GM18907 (cell line): ENCODE measurements around the gene ACTA2.
"Not testable (repeated sequence)": the region's sequence is repeated elsewhere in the genome, so short reads cannot be mapped to it uniquely, and the experiment has no call there.

ENCODE experiments used
- ATAC-seq: cut with Tn5 transposase; IDR thresholded peaks from one replicate; pipeline ENCODE4 v1.9.1; 2021; ENCODE audit warnings: mild to moderate bottlenecking, moderate library complexity; ENCODE audit not compliant: unreplicated experiment

ACTA2 gene

DNA sequence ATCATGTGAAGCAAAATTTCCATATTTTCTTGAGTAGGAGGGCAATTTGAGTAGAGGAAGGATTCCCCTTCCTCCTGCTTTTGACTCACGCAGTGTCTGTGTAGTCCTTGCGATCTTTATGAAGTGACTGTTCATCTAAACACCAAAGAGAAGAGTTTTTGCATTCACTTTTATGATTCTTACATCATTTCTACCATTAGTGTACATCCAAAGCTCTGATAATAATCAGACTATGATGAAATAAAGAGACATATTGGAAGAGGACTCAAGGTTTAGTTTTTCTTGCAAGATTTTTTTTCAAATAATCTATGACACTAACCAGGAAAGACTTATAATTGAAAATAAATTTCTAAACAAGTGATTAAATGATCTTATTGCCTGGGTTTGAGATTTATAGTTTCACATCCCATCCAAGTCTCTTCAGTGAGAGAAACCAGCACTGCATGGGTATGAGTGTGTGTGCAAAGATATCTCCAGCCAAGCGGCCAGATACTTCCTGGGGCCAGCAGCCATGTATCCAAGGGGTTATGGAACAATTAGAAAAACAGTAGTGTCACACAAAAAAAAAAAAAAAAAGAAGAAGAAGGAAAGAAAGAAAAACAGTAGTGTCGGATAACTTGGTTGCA, 2.0 kb upstream of the ACTA2 start:
- ATAC-seq, result no peak

DNA sequence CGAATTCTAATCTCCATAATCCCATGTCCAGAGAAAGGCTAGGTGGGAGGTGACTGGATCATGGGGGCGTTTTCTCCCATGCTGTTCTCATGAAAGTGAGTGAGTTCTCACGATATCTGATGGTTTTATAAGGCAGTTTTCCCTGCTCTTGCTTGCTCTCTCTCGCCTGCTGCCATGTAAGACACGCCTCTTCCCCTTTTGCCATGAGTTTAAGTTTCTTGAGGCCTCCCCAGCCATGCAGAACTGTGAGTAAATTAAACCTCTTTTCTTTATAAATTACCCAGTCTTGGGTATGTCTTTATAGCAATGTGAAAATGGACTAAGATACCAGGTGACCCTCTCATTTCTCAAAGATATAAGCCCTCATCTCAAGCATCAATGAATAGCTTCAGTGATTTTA, 1.1 kb upstream of the ACTA2 start:
- ATAC-seq, result no peak

DNA sequence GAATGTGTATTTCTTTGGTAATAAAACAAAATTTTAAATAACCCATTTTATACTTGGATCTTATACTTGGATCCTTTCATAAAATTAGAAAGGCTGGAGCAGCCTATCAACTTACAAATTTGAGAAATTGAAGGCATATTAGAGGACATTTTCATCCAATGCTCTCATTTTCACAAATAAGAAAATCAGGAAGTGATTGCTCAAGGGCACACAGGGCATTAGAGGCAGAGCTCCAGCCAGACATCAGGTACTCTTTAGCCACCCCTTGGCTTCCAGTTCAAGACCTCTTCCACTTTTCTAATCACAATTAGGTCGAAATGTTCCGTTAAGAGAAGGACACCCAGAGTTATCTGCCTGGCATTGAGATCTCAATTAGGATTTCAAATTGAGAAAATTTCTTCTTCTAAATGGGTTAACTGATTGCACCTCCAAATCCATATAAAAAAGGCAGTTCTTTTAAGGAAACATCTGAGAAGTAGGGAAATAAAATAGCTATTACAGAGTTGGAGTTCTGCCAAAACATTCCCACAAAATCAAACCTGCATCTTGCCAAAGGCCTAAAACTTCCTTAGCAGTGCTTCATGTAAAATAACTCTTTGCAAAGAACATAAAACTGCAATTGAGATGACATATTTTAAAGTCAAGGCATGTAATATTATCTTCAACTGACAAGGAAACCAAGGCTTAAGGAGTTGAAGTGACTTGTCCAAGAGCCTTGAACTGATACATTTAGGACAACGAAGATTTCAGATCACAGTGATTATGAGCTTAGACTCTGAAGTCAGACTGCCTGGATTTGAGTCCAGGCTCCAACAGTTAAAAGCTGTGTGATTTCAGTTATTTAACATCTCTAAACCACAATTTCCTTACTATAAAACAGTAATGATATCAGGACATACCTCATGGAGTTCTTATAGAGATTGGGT, 2.4 kb downstream of the ACTA2 start:
- no peak for ATAC-seq

DNA sequence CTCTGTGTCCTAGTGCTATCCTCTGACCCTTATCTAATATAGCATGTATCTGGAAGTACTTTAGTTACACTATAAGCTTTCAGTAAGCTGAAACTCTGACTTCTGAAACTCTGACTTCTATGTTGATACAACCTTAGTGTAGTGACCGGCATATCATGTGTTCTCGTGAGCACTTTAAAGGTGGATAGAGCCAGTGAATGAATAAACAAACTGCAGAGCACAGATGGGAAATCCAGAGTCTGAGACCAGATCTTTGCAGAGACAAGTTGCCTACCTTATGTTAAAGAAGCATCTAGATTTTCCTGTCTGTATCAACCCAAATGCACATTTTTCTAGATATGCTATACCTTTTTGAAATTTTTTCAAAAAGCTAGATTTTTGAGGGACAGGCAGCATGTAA, 3.5 kb downstream of the ACTA2 start:
- ATAC-seq, result no peak

DNA sequence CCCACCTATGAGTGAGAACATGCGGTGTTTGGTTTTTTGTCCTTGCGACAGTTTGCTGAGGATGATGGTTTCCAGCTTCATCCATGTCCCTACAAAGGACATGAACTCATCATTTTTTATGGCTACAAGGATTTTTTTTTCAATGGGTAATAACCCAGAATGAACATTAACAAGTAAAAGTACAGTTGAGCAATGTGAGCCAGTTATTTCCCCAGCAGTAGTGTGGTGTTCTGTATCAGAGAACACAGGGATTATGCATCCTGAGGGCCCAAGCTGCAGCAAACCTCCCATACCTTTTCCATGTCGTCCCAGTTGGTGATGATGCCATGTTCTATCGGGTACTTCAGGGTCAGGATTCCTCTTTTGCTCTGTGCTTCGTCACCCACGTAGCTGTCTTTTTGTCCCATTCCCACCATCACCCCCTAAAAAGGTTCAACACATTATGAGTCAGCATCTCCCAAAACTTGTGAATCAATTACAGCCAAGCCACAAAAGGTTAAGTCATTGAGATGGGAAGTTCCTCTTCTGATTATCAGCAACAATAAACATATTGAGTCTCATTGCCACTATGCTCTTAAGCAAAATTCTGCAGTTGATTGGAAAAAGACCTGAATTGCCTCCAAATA, 5.5 kb downstream of the ACTA2 start:
- ATAC-seq, result no peak

DNA sequence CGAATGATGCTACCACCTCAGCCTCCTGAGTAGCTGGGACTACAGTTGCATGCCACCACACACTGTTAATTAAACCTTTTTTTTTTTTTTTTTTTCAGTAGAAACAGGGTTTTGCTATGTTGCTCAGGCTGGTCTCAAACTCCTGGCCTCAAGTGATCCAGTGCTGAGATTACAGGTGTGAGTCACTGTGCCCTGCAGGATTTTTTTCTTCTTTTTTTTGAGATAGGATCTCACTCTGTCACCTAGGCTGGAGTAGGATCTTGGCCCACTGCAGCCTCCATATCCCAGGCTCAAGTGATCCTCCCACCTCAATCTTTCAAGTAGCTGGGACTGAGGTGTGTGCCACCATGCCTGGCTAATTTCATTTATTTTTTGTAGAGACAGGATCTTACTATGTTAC, 6.4 kb downstream of the ACTA2 start:
- ATAC-seq, result no peak

DNA sequence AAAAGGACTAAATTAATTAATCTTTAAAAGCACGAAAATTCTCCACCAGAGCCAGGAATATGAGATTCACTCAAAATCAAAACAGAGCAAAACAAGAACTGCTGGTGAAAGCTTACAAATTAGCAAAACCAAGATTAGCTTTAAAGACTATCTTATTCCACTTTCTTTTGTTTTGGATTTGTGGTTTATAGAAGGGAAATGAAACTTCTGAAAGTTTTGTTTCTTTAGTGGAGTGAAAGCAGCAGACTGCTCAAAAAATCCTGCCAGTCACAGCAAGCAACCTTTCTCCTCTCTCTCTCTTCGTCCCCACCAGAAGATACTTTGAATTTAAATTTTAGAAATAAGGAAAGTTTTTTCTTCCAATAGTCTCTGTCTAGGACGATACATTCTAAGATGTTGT, 7.8 kb downstream of the ACTA2 start:
- peak; percentile 55 for ATAC-seq

DNA sequence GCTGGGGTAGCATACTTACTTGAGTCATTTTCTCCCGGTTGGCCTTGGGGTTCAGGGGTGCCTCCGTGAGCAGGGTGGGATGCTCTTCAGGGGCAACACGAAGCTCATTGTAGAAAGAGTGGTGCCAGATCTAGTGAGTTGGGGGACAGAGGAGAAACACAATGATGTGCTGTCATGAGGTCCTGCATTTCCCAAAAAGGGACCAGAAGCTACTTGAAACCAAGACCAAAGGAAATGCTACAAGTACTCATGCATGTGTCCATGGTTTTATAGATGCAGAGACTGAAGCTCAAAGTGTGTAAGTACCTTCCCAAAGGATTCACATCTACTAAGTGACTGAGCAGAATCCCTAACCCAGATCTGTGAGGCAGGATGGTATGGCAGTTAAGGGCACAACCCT, 8.8 kb downstream of the ACTA2 start:
- no peak for ATAC-seq

DNA sequence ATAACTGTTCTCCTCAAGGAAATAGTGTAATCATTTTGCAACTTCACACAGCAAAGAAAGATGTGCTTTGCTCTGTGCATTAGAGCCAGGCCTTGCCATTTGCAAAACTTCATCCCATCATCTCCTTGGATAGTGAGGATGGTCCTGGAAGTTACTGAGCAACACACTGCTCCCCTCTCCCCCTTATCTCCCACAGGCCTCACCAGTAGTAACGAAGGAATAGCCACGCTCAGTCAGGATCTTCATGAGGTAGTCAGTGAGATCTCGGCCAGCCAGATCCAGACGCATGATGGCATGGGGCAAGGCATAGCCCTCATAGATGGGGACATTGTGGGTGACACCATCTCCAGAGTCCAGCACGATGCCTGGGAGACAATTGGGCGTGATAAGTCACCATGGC, 11.5 kb downstream of the ACTA2 start:
- no peak for ATAC-seq

DNA sequence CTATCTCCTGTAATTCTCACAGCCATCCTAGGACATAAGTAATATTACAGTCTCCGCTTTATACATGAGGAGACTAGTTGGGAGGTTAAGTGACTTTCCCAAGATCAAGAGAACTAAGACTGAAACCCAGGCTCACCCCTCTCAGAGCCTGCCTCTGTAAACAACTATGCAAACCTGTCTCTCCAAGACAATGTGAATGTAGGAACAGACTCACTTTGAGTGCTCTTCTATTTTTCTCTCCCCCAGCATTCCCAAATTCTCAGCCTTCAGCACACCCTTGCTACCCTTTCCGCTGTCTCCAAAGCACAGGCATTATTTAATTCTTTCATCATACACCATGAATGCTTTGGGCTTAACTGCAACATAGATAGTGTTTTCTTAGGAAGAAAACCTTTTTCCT, 13.6 kb downstream of the ACTA2 start:
- no peak for ATAC-seq

DNA sequence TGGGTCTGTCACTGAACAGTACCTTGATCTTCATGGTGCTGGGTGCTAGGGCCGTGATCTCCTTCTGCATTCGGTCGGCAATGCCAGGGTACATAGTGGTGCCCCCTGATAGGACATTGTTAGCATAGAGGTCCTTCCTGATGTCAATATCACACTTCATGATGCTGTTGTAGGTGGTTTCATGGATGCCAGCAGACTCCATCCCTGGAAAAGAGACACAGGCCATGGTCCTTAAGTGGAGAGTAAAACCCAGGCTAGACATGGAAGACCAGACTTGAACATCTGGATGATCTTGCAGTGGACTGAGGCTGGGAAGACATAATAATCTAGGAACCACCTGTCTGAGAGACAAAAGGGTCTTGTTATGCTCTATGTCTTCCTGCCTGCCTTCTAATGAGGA, 14.5 kb downstream of the ACTA2 start:
- no peak for ATAC-seq

DNA sequence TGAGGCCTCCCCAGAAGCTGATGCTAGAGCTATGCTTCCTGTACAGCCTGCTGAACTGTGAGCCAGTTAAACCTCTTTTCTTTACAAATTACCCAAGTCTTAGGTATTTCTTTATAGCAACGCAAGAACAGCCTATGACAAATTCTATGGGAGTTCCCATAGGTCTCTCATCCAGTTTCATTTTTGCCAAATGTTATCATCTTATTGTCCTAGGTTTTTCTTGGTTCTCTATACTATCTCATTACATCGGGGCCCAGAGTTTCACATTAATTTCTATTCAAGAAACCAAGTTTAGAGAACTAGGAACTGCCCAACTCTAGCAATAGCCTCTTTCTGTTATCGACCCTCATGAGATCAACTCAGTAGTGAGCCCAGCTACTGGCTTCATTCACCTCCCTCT, 15.9 kb downstream of the ACTA2 start:
- no peak for ATAC-seq

DNA sequence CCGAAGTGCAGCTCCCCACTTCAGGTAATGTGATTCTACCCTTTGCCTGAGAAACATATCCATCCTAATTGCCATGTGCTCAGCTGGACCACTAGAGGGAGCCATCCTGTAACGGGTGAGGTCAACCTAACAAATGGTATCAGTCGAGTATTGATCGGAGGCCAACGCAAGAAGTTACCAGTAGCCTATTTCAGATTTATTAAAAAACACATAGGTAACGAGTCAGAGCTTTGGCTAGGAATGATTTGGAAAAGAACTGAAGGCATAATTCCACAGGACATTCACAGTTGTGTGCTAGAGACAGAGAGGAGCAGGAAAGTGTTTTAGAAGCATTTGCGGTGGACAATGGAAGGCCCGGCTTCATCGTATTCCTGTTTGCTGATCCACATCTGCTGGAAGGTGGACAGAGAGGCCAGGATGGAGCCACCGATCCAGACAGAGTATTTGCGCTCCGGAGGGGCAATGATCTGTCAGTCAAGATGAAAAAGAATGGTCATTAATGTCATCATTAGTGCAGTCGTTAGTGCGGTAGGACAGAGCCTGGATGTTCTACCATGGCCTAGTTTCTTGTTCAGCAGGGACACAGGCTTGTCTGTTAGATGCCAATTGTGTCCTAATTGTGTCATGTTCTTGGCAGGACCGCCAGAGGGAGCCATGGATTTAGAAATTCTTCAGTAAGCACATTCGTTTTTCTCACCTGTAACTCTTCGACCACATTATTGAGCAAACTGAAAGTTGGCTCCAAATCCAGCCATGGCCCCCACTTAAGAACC, 17.5 kb downstream of the ACTA2 start:
- peak; percentile 46 for ATAC-seq

DNA sequence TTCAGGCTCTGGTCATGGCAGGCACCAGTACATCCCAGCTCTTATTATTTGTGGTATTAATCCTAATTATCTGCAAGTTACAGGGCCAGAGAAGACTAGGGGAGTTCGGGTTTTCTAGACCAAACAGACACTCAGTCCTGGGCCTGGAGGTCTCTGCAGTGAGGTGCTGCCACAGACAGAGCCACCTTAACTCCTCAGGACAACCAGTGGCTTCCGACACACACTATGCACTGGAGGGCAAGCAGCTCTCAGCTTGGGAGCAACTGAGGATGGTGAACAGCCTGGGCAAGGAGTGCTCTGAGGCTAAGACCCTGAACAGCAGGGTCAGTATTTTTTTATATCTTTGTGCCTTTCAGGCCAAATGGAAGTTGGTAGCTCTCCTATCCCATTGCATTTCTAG, 19.0 kb downstream of the ACTA2 start:
- ATAC-seq, result no peak

DNA sequence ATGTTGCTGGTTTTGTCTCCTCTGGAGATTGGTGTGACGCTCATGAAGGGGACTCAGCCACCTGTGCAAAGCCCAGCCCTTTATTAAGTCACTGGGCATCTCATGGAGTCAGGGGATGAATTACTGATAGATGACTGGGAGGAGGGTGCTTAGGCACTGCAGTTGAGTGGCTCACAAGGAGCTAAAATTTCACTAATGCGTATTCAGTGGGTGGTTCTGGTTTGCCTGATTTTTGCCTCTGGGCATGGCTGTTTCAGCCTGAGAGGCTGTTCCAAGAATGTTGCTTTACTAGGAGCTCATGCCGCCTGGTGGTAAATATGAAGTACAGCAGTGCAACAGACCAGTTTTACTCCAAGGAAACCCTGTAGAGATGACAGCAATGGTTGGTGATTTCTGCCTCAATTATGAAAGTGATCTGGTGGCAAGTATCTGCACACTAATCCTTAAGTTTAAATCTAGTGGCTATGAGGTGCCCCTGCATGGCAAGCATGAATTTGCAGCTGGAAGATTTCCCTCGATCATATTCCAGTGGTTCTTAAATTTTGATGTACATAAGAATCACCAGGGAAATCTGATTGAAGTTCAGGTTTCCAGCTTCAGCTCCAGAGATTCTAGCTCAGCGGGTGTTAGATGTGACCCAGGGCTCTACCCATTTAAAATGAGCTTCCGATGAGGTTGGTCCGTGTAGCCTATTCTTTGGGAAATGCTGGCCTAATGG, 19.9 kb downstream of the ACTA2 start:
- ATAC-seq, result peak; percentile 63

DNA sequence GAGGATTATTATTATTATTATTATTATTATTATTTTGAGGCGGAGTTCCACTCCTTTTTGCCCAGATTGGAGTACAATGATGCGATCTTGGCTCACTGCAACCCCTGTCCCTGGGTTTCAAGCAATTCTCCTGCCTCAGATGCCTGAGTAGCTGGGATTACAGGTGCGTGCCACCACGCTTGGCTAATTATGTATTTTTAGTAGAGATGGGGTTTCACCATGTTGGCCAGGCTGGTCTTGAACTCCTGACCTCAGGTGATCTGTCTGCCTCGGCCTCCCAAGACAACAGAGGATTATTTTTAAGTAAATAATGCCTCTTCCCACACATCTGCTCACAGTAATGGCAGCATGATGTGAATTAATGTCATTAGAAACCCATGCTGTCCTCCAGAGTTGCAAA, 20.5 kb downstream of the ACTA2 start:
- ATAC-seq, result not testable (repeated sequence)

DNA sequence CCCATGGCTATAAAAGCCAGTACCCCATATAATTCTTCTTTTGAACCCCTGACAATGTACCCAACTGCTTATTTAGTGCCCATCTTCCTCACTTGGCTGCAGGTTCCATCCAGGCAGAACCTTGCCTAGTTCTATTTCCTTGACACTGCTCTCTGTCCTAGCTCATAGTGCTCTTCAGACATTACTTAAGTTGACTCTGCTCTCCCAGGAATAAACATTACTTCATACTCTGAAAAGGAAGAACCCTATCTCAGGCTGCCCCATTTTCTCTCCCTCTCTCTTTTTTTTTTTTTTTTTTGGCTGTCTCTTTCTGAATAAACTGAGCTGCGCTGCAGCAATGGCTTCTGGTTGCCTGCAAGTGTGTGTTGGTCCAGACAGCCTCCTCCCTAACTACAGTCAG, 21.0 kb downstream of the ACTA2 start:
- ATAC-seq, result no peak

DNA sequence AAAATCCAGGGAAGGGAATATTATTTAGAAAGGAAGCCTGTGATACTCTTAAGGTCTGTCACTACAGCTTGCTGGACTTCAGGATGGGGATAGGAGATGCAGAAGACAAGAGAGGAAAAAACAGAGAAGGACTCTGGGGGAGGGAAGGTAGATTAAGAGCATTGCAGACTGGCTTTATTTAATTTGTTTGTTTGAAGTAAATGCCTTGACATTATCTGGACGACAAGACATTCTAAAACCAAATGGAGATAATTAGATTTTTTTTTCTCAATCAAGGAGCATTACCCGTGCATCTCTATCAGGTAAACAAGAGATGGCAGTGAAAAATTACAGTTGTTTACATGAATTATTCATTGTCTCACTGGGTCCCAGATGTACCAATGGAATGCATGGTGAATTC, 24.3 kb downstream of the ACTA2 start:
- ATAC-seq, result no peak

DNA sequence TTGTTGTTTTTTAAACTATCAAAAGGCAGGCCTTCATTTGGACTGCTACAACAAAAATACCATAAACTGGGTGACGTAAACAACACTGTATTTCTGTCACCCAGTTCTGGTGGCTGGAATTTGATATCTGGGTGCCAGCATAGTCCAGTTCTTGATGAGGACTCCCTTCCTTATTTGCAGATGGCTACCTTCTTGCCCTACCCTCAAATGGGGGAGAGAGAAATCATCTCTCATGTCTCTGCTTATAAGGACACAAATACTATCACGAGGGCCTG, 25.2 kb downstream of the ACTA2 start:
- ATAC-seq, result no peak

DNA sequence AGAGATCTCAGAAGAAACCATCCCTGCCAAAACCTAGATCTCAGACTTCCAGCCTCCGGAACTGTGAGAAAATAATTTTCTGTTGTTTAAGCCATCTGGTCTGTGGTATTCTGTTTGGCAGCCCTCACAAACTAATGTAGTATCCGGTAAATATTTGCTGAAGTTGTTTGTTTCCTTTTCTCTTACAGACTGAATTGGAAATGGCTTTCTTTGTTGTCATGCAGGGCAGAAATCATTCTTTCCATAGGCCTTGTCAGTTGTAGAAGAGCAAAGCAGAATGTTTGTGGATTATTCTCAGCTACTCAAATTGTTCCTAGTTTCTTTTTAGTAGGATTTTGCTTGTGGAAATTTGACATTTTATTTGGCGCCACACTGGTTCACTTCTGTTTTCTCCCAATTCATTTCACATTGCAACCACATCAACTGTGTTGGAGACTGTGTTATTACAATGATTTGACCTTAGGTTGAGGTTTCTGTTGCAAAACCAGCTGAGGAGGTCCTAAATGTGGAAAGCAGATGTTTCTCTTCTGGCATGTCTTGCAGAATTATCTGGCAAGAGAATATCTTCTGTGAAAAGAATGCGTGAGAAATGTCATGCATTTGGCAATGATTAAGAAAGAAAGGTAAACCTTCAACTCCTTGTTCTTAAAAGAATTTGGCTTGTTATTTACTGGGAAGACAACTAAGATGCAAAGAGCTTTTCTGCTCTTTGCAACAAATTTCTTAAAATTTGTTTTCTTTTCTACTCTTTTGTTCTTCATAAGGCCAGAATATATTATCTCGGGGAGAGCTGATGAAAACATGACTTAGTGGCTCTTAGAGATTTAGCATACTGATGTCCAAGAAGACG, 25.8 kb downstream of the ACTA2 start:
- ATAC-seq, result no peak
